Measurements from ENCODE around the gene SLC15A3.

The SLC15A3 gene

DNA sequence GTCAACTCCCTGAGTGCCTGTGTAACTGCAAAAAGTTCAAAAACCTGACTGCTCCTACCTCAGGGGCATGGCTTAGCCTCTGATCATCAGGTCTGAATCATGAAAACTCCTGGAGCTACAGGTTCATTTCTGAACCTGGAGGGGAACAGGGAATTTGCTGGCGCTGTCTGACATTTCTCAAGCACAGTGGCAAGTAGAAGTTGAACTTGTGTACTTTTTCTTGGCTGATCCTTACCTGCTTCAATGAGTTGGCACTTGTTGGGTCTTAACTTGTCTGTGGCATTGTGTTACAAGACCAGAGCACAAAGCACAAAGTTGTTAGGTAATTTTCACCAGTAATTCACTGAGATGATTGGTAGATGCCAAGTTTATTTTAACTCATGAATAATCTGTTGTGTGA, 34.7 kb downstream of the SLC15A3 start (continued):
- TF ChIP-seq, protein P1, sequence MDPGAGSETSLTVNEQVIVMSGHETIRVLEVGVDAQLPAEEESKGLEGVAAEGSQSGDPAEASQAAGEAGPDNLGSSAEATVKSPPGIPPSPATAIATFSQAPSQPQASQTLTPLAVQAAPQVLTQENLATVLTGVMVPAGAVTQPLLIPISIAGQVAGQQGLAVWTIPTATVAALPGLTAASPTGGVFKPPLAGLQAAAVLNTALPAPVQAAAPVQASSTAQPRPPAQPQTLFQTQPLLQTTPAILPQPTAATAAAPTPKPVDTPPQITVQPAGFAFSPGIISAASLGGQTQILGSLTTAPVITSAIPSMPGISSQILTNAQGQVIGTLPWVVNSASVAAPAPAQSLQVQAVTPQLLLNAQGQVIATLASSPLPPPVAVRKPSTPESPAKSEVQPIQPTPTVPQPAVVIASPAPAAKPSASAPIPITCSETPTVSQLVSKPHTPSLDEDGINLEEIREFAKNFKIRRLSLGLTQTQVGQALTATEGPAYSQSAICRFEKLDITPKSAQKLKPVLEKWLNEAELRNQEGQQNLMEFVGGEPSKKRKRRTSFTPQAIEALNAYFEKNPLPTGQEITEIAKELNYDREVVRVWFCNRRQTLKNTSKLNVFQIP (CRISPR knock-in tag; IDR thresholded peaks at IDR 0.05; ENCODE audit: borderline replicate concordance, low read depth): no peak
- TF ChIP-seq RARB (CRISPR knock-in tag; IDR thresholded peaks at IDR 0.05) (no peak), ARNTL (CRISPR knock-in tag; IDR thresholded peaks at IDR 0.05; ENCODE audit: borderline replicate concordance, low read depth) (no peak)

DNA sequence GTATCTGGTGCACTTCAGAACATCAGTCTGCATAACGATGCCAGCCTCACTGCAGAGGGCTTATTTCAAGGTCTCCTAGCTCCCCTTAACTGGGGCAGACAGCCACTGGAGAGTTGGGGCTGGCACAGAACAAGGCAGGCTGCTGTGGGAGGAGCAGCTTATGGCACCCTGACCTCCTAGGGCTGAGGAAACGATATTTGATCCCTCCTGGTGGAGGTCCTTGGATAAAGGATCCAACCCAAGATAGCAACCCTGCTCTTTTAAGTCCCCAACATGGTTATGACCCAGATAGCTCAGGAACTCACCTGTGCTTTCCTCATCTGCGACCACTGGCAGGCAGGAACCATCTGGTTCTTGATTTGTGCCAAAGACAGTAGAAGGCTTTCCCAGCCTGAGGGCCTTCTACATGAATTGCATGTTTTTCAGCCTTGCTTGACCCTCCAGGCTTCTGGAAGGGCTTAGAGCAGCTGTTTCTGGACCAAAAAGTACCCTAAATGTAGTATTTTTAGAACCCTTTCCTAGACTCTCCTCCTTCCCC, 35.2 kb downstream of the SLC15A3 start:
- TF ChIP-seq, protein P1 (CRISPR knock-in tag; IDR thresholded peaks at IDR 0.05; ENCODE audit: borderline replicate concordance, low read depth): no peak
- TF ChIP-seq ESRRG (CRISPR knock-in tag; IDR thresholded peaks at IDR 0.05) (no peak), BACH2 (CRISPR knock-in tag; IDR thresholded peaks at IDR 0.05; ENCODE audit: borderline replicate concordance) (no peak), OSR1 (CRISPR knock-in tag; IDR thresholded peaks at IDR 0.05) (no peak), ISL1 (CRISPR knock-in tag; IDR thresholded peaks at IDR 0.05) (no peak), ZNF70 (CRISPR knock-in tag; IDR thresholded peaks at IDR 0.05) (no peak), ZFP30 (CRISPR knock-in tag; IDR thresholded peaks at IDR 0.05) (no peak), ZNF8 (CRISPR knock-in tag; IDR thresholded peaks at IDR 0.05) (no peak), ARNTL (CRISPR knock-in tag; IDR thresholded peaks at IDR 0.05; ENCODE audit: borderline replicate concordance, low read depth) (no peak), GLIS3 (CRISPR knock-in tag; IDR thresholded peaks at IDR 0.05) (no peak)
- TF ChIP-seq, protein P2, sequence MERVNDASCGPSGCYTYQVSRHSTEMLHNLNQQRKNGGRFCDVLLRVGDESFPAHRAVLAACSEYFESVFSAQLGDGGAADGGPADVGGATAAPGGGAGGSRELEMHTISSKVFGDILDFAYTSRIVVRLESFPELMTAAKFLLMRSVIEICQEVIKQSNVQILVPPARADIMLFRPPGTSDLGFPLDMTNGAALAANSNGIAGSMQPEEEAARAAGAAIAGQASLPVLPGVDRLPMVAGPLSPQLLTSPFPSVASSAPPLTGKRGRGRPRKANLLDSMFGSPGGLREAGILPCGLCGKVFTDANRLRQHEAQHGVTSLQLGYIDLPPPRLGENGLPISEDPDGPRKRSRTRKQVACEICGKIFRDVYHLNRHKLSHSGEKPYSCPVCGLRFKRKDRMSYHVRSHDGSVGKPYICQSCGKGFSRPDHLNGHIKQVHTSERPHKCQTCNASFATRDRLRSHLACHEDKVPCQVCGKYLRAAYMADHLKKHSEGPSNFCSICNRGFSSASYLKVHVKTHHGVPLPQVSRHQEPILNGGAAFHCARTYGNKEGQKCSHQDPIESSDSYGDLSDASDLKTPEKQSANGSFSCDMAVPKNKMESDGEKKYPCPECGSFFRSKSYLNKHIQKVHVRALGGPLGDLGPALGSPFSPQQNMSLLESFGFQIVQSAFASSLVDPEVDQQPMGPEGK (CRISPR knock-in tag; IDR thresholded peaks at IDR 0.05; ENCODE audit: borderline replicate concordance): no peak
- TF ChIP-seq, protein P3, sequence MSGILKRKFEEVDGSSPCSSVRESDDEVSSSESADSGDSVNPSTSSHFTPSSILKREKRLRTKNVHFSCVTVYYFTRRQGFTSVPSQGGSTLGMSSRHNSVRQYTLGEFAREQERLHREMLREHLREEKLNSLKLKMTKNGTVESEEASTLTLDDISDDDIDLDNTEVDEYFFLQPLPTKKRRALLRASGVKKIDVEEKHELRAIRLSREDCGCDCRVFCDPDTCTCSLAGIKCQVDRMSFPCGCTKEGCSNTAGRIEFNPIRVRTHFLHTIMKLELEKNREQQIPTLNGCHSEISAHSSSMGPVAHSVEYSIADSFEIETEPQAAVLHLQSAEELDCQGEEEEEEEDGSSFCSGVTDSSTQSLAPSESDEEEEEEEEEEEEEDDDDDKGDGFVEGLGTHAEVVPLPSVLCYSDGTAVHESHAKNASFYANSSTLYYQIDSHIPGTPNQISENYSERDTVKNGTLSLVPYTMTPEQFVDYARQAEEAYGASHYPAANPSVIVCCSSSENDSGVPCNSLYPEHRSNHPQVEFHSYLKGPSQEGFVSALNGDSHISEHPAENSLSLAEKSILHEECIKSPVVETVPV (CRISPR knock-in tag; IDR thresholded peaks at IDR 0.05): no peak
- TF ChIP-seq, protein P4, sequence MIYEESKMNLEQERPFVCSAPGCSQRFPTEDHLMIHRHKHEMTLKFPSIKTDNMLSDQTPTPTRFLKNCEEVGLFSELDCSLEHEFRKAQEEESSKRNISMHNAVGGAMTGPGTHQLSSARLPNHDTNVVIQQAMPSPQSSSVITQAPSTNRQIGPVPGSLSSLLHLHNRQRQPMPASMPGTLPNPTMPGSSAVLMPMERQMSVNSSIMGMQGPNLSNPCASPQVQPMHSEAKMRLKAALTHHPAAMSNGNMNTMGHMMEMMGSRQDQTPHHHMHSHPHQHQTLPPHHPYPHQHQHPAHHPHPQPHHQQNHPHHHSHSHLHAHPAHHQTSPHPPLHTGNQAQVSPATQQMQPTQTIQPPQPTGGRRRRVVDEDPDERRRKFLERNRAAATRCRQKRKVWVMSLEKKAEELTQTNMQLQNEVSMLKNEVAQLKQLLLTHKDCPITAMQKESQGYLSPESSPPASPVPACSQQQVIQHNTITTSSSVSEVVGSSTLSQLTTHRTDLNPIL (CRISPR knock-in tag; IDR thresholded peaks at IDR 0.05; ENCODE audit: low read depth): no peak
- ATAC-seq: no peak

DNA sequence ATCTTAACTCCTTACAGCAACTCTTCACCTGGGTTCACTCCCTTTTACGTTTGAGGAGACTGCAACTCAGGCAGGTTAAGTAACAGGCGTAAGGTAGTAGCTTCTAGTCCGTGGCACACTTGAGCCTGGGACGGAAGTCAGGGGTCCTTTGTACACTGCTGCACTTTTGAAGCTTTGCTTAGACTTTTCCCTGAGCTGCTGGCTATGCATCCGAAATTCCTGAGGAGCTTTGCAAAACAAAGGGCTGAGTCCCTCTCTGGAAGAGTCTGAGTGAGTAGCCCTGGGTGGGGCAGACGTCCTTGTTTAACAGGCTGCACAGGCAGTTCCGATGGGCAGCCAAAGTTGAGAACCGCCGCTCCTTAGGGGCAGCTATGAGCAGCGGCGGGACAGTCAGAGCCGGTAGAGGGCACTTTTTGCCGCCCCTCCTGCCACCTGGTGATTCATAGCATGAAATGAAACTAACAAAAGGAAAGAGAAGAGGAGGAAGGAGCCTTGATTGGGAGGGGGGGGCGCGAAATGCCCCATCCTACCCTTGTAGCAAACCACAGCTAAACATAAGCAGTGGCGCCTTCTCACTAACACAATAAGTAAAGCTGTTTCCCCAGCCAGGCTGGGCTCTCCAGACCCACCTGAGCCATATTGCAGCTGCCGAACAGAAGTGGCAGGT, 36.6 kb downstream of the SLC15A3 start:
- no peak for TF ChIP-seq ZNF70 (CRISPR knock-in tag; IDR thresholded peaks at IDR 0.05)
- TF ChIP-seq ZNF8 (CRISPR knock-in tag; IDR thresholded peaks at IDR 0.05): no peak
- TF ChIP-seq SNAI2 (CRISPR knock-in tag; IDR thresholded peaks at IDR 0.05): no peak
- TF ChIP-seq PPARA (CRISPR knock-in tag; IDR thresholded peaks at IDR 0.05; ENCODE audit: borderline replicate concordance): no peak
- ATAC-seq: peak; percentile 63

DNA sequence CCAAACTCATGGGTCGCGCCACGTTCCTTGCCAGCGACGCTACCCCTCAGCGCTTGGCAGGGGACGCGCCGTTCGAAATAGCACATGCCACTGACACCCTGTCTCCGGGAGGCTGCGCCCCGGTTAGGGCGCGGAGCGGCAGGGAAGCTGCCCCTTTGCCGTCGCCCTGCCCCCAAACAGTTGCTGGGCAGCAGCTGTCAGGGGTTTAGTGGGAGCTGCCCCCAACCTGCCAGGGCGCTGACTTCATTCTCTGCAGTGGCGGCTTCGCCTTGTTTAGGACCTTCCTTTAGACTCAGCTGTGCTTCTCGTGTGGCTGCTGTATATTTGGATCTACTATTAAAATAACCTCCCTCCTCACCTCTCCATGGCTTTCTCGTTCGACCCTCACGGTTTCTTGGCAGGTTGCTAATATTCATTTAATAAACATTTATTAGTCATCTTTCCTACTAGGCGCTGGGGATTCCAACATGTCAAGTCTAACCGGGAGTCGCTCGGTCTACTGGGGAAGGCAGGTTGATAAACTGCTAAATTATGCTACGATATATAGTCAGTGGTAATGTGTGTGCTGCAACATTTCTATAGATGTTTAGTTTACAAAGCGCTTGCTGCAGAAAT, 37.2 kb downstream of the SLC15A3 start:
- ATAC-seq: peak; percentile 57
- TF ChIP-seq ZNF8 (CRISPR knock-in tag; IDR thresholded peaks at IDR 0.05) (no peak), OSR1 (CRISPR knock-in tag; IDR thresholded peaks at IDR 0.05) (no peak), CSDC2 (CRISPR knock-in tag; IDR thresholded peaks at IDR 0.05) (no peak), ZNF70 (CRISPR knock-in tag; IDR thresholded peaks at IDR 0.05) (no peak)
- TF ChIP-seq, protein P4 (CRISPR knock-in tag; IDR thresholded peaks at IDR 0.05; ENCODE audit: low read depth): no peak
